Activated CD4-positive, alpha-beta T cell treated with anti-CD3 and anti-CD28 coated beads, Interleukin-2, Interleukin-4, amounts not matched to agents 100 ng/mL and 50 ng/mL, durations not matched to agents 16 hours and 8 hours (primary cell): ENCODE results near the gene BIK.
A peak's percentile ranks its signal among the peaks of the same experiment; 100 is the strongest.
"Not testable (repeated sequence)": the region's sequence is repeated elsewhere in the genome, so short reads cannot be mapped to it uniquely, and the experiment has no call there.

ENCODE experiments used
- DNase-seq: peaks from one replicate; pipeline ENCODE4 v3.0.0-alpha.2; 2020; ENCODE audit warnings: low spot score

The BIK gene

GRCh38 chr22:43136255-43136654, 25.7 kb downstream of the BIK start:
- peak; percentile 31 for DNase-seq

- no peak for DNase-seq
Measured at GRCh38 chr22:43136801-43137200, 26.3 kb downstream of the BIK start.

- DNase-seq, result peak; percentile 85
Measured at GRCh38 chr22:43142880-43143562, 32.5 kb downstream of the BIK start, which contains the start of gene MCAT. MCAT (minus strand) TSS chr22:43143398; CDS start chr22:43143348, 50 bp downstream.

- DNase-seq, result no peak
Measured at GRCh38 chr22:43144949-43145348, 34.4 kb downstream of the BIK start.

GRCh38 chr22:43145371-43145770, 34.8 kb downstream of the BIK start:
- not testable (repeated sequence) for DNase-seq

GRCh38 chr22:43146332-43146731, 35.8 kb downstream of the BIK start:
- DNase-seq, result not testable (repeated sequence)

GRCh38 chr22:43147821-43148220, 37.3 kb downstream of the BIK start:
- DNase-seq, result no peak

- DNase-seq, result no peak
Measured at GRCh38 chr22:43148581-43148980, 38.0 kb downstream of the BIK start.

- DNase-seq, result no peak
Measured at GRCh38 chr22:43150731-43151206, 40.2 kb downstream of the BIK start.

- peak; percentile 56 for DNase-seq
Measured at GRCh38 chr22:43151251-43152002, 40.9 kb downstream of the BIK start, which contains the start of gene TSPO. TSPO (plus strand) TSS chr22:43151559; CDS start chr22:43159239, 7,680 bp downstream.

GRCh38 chr22:43152003-43152356, 41.4 kb downstream of the BIK start:
- no peak for DNase-seq

GRCh38 chr22:43152357-43153071, 42.0 kb downstream of the BIK start:
- peak; percentile 58 for DNase-seq

GRCh38 chr22:43153899-43154298, 43.3 kb downstream of the BIK start:
- no peak for DNase-seq

GRCh38 chr22:43154887-43155536, 44.5 kb downstream of the BIK start:
- DNase-seq, result no peak

GRCh38 chr22:43155789-43156188, 45.2 kb downstream of the BIK start:
- no peak for DNase-seq

GRCh38 chr22:43156413-43156812, 45.9 kb downstream of the BIK start:
- no peak for DNase-seq

GRCh38 chr22:43157874-43158546, 47.5 kb downstream of the BIK start:
- DNase-seq, result no peak

GRCh38 chr22:43158778-43159483, 48.4 kb downstream of the BIK start:
- no peak for DNase-seq

- no peak for DNase-seq
Measured at GRCh38 chr22:43159484-43160178, 49.1 kb downstream of the BIK start.

- no peak for DNase-seq
Measured at GRCh38 chr22:43160497-43161126, 50.1 kb downstream of the BIK start.
